DND-41 (cell line): ENCODE data around the gene SCUBE1.

Source experiments
- ATAC-seq: fragments of 200-7000 bp; cut with Tn5 transposase; 3 replicates; pipeline ENCODE4 v1.9.1; 2021; ENCODE audit warnings: low read depth; ENCODE audit not compliant: insufficient read depth
- DNase-seq: peaks from one replicate; pipeline ENCODE4 v3.0.0-alpha.2; 2020
- H2AFZ ChIP-seq: 2 replicates; pipeline ENCODE4 v1.6.0; 2012; ENCODE audit warnings: low read depth, low read length
- H3K27ac ChIP-seq: 2 replicates; pipeline ENCODE4 v1.5.1; 2012; ENCODE audit warnings: low read length, inconsistent platforms
- H3K27me3 ChIP-seq: fragments of 200-600 bp; sonication (generic); 2 replicates; pipeline ENCODE4 v1.6.0; 2012; ENCODE audit warnings: low read length, mild to moderate bottlenecking, inconsistent platforms; ENCODE audit not compliant: insufficient read depth, poor library complexity
- H3K36me3 ChIP-seq: 2 replicates; pipeline ENCODE4 v1.5.1; 2012; ENCODE audit warnings: low read length, inconsistent platforms; ENCODE audit not compliant: insufficient read depth
- H3K4me1 ChIP-seq: 2 replicates; pipeline ENCODE4 v1.5.1; 2012; ENCODE audit warnings: mild to moderate bottlenecking, low read length; ENCODE audit not compliant: insufficient read depth
- H3K4me2 ChIP-seq: 2 replicates; pipeline ENCODE4 v1.6.0; 2012; ENCODE audit warnings: mild to moderate bottlenecking, moderate library complexity, low read length, inconsistent platforms; ENCODE audit not compliant: insufficient read depth
- H3K4me3 ChIP-seq, 2 experiments: fragments of 200-600 bp in 1 of 2; shearing (Covaris generic) in 1 of 2; 2 replicates each; pipeline ENCODE4 v1.5.1; 2012 to 2016; ENCODE audit warnings: inconsistent platforms in 2 of 2, low read length in 2 of 2, mild to moderate bottlenecking in 2 of 2, low read depth in 1 of 2, moderate library complexity in 1 of 2
- H3K79me2 ChIP-seq: 2 replicates; pipeline ENCODE4 v1.6.0; 2012; ENCODE audit warnings: low read length, inconsistent platforms; ENCODE audit not compliant: insufficient read depth
- H3K9ac ChIP-seq: 2 replicates; pipeline ENCODE4 v1.6.0; 2012; ENCODE audit warnings: low read depth, mild to moderate bottlenecking, inconsistent platforms, low read length, moderate library complexity
- H3K9me3 ChIP-seq: 2 replicates; pipeline ENCODE4 v1.5.1; 2012; ENCODE audit warnings: low read length, moderate library complexity, mild to moderate bottlenecking, inconsistent platforms; ENCODE audit not compliant: insufficient read depth, severe bottlenecking
- H4K20me1 ChIP-seq: 2 replicates; pipeline ENCODE4 v1.6.0; 2012; ENCODE audit warnings: low read length; ENCODE audit not compliant: insufficient read depth
- CTCF ChIP-seq: IDR thresholded peaks from 2 replicates; pipeline ENCODE4 v1.5.1; 2012; ENCODE audit warnings: borderline replicate concordance, low read length, moderate library complexity, mild to moderate bottlenecking; ENCODE audit not compliant: poor library complexity, severe bottlenecking; ENCODE audit errors: extremely low read depth
- EZH2 ChIP-seq: IDR thresholded peaks from 3 replicates; pipeline ENCODE4 v1.6.1; 2012; ENCODE audit warnings: borderline replicate concordance, low read depth, mild to moderate bottlenecking, moderate library complexity, low read length, inconsistent platforms; ENCODE audit not compliant: severe bottlenecking

Gene SCUBE1

GRCh38 chr22:43275545-43276317, 67.4 kb downstream of the SCUBE1 start:
- Histone ChIP-seq H3K27ac (no peak overlapping the region), H3K79me2 (no peaks in the 10 kb centered on the region), H3K9ac (no peak overlapping the region), H3K27me3 (no peaks in the 10 kb centered on the region), H3K4me2 (no peak overlapping the region), H3K4me1 (no peaks in the 10 kb centered on the region), H2AFZ (no peak overlapping the region), H3K4me3 (no peak overlapping the region), H4K20me1 (peaks cover 4% of the 10 kb centered on the region; the same call in 1 of the 2 replicates), H3K9me3 (no peaks in the 10 kb centered on the region), H3K36me3 (no peaks in the 10 kb centered on the region)
- TF ChIP-seq EZH2, result no peak
- TF ChIP-seq CTCF, result no peak
- no peak for DNase-seq
- ATAC-seq, result no peak

DNA sequence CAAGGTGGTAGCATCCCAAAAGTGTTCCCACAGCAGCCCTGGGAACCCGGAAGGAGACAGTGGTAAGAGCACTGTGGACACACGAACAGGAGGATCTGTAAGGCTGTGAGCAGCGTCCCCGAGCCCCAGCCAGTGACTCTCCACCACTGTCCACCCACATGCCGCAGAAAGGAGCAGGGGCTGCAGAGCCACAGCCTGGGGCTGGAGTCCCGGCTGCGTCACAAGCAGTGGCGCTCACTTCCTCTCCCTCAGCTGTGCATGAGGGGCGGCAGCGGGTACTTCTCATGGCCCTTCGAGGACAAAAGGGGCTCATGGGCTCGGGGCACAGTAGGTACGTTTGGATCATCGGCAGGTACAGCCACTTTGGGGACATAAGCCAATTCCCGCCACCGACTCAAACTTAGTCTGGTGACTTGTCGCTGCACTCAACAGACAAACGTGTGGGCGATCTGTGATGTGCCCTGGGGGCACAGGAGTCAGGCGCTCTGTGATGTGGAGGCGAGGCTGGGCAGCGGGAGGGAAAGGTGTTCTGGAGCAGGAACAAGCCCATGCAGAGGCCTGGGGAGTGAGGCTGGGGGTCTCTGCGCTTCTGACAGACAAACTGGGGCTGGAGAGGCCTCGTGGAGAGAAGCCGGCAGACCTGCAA, 68.5 kb downstream of the SCUBE1 start:
- no peak overlapping the region for H3K4me2 ChIP-seq
- H3K27me3 ChIP-seq, result no peaks in the 10 kb centered on the region
- H3K36me3 ChIP-seq, result no peaks in the 10 kb centered on the region
- H3K4me1 ChIP-seq, result no peaks in the 10 kb centered on the region
- no peak for ATAC-seq
- no peak overlapping the region for H2AFZ ChIP-seq
- DNase-seq, result no peak
- TF ChIP-seq EZH2 (no peak), CTCF (no peak)
- no peaks in the 10 kb centered on the region for H3K79me2 ChIP-seq
- no peak overlapping the region for H3K4me3 ChIP-seq
- H3K9me3 ChIP-seq, result no peaks in the 10 kb centered on the region
- no peak overlapping the region for H3K27ac ChIP-seq
- peaks cover 4% of the 10 kb centered on the region for H4K20me1 ChIP-seq
- H3K9ac ChIP-seq, result no peak overlapping the region

DNA sequence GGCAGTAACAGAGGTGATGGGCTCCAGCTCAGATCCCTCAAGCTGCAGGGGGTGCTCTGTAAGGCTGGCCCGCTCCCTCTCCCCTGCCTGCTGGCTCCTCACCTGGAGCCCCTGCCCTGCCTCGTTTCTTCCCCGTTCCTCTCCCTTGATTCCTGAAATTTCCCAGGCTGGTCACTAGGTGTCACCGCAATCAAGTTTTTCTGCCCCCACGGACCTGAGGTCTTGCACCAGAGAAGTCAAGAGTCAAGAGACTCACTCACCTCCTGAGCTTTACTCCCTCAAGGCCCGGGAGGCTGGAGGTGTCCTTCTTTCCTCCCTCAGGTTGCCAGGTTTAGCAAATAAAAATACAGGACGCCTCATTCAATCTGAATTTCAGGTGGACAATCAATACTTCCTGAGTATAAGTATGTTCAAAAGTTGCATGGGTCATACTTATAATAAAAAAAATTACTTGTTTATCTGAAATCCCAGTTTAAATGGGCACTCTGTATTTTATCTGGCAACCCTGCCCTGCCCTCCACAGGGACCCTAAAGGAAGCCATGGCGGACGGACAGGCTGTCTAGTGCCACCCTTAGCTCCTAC, 69.2 kb downstream of the SCUBE1 start:
- no peak for TF ChIP-seq EZH2
- peak; percentile 83 for TF ChIP-seq CTCF
- ATAC-seq (peak; percentile 86), DNase-seq (peak; percentile 58)
- Histone ChIP-seq H3K4me3 (no peak overlapping the region), H2AFZ (no peak overlapping the region), H3K27ac (no peak overlapping the region), H3K9me3 (no peaks in the 10 kb centered on the region), H3K79me2 (no peaks in the 10 kb centered on the region), H3K4me2 (no peak overlapping the region), H3K4me1 (no peaks in the 10 kb centered on the region), H3K27me3 (no peaks in the 10 kb centered on the region), H4K20me1 (peaks cover 4% of the 10 kb centered on the region), H3K36me3 (no peaks in the 10 kb centered on the region), H3K9ac (no peak overlapping the region)
